Measurements from ENCODE around the gene LCNL1.

Gene LCNL1

GRCh38 chr9:136982232-136983051 is at the start of gene LCNL1:
Gene LCNL1 (plus strand): TSS chr9:136982993. CDS start chr9:136983587, 594 bp downstream.
- no peak for DNase-seq

GRCh38 chr9:136934277-136934676 is 48.5 kb upstream of the LCNL1 start:
- no peak for DNase-seq

- no peak for DNase-seq
Observed at GRCh38 chr9:136935651-136936050, 47.1 kb upstream of the LCNL1 start.

GRCh38 chr9:136936645-136937170 is 46.1 kb upstream of the LCNL1 start:
- DNase-seq: no peak

- DNase-seq: no peak
Observed at GRCh38 chr9:136937186-136938001, 45.4 kb upstream of the LCNL1 start.

GRCh38 chr9:136939431-136939995 is 43.3 kb upstream of the LCNL1 start:
- DNase-seq: no peak

- no peak for DNase-seq
Observed at GRCh38 chr9:136939996-136940525, 42.7 kb upstream of the LCNL1 start.

- DNase-seq: no peak
Observed at GRCh38 chr9:136940526-136941230, 42.1 kb upstream of the LCNL1 start.

- no peak for DNase-seq
Observed at GRCh38 chr9:136941231-136942111, 41.3 kb upstream of the LCNL1 start.

GRCh38 chr9:136942112-136942880 is 40.5 kb upstream of the LCNL1 start:
- DNase-seq: no peak

GRCh38 chr9:136942881-136943230 is 39.9 kb upstream of the LCNL1 start:
- DNase-seq: no peak

- no peak for DNase-seq
Observed at GRCh38 chr9:136943291-136944211, 39.2 kb upstream of the LCNL1 start.

GRCh38 chr9:136944212-136944518 is 38.6 kb upstream of the LCNL1 start:
- DNase-seq: no peak

GRCh38 chr9:136944519-136945332 is 38.1 kb upstream of the LCNL1 start, which contains the start of the genes C8G and FBXW5:
Gene C8G (plus strand): TSS chr9:136945243. CDS start chr9:136945321, 78 bp downstream.
Gene FBXW5 (minus strand): TSS chr9:136944738. CDS start chr9:136944083, 655 bp downstream.
- DNase-seq: peak; percentile 90

- DNase-seq: no peak
Observed at GRCh38 chr9:136945333-136946227, 37.2 kb upstream of the LCNL1 start.

GRCh38 chr9:136946228-136947027 is 36.4 kb upstream of the LCNL1 start:
- no peak for DNase-seq

Measured in KG1 (cell line).